Neural progenitor cell (in vitro differentiated cells): Measurements from ENCODE around the gene PAIP2. TPM values are rescaled to one million over a fixed set of nuclear protein-coding genes. Genes with fewer than 3 reads are reported as not detected.

ENCODE experiments used
- DNase-seq: peaks from one replicate; pipeline ENCODE4 v3.0.0-alpha.2; 2016; ENCODE audit warnings: low spot score
- H2AFZ ChIP-seq: fragments of 200-600 bp; sonication (generic); replicated peaks from 2 replicates; pipeline ENCODE4 v1.6.1; 2016; ENCODE audit warnings: antibody characterized with exemption
- H3F3A ChIP-seq: fragments of 200-600 bp; sonication (generic); 2 replicates; pipeline ENCODE4 v1.6.1; 2016; ENCODE audit warnings: antibody characterized with exemption, low read depth
- H3K27ac ChIP-seq: fragments of 200-600 bp; sonication (generic); 2 replicates; pipeline ENCODE4 v1.5.1; 2016; ENCODE audit warnings: mild to moderate bottlenecking
- H3K27me3 ChIP-seq: fragments of 200-600 bp; sonication (generic); 2 replicates; pipeline ENCODE4 v1.6.1; 2016; ENCODE audit warnings: mild to moderate bottlenecking, moderate library complexity
- H3K36me3 ChIP-seq: fragments of 200-600 bp; sonication (generic); 2 replicates; pipeline ENCODE4 v1.5.1; 2016
- H3K4me1 ChIP-seq: fragments of 200-600 bp; sonication (generic); 2 replicates; pipeline ENCODE4 v1.6.1; 2016; ENCODE audit warnings: mixed run types
- H3K4me2 ChIP-seq: fragments of 200-600 bp; sonication (generic); 2 replicates; pipeline ENCODE4 v1.6.1; 2016
- H3K4me3 ChIP-seq: fragments of 200-600 bp; sonication (generic); 2 replicates; pipeline ENCODE4 v1.5.1; 2016
- H3K79me2 ChIP-seq: fragments of 200-600 bp; sonication (generic); 2 replicates; pipeline ENCODE4 v1.6.1; 2016; ENCODE audit warnings: low read depth
- H3K9ac ChIP-seq: fragments of 200-600 bp; sonication (generic); 2 replicates; pipeline ENCODE4 v1.6.1; 2016
- H3K9me3 ChIP-seq: fragments of 200-600 bp; sonication (generic); 2 replicates; pipeline ENCODE4 v1.5.1; 2016; ENCODE audit warnings: low read depth
- H4K20me1 ChIP-seq: fragments of 200-600 bp; sonication (generic); 2 replicates; pipeline ENCODE4 v1.6.1; 2016; ENCODE audit warnings: low read depth
- H3K27ac Mint-ChIP-seq: 3 replicates; pipeline ENCODE4 v1.8.0; 2021; ENCODE audit warnings: mixed read lengths
- H3K27me3 Mint-ChIP-seq: 2 replicates; pipeline ENCODE4 v1.8.0; 2022; ENCODE audit warnings: low read depth, mild to moderate bottlenecking, inconsistent platforms, moderate library complexity, mixed read lengths; ENCODE audit not compliant: insufficient read depth
- H3K36me3 Mint-ChIP-seq: 3 replicates; pipeline ENCODE4 v1.8.0; 2021; ENCODE audit warnings: mixed read lengths
- H3K4me1 Mint-ChIP-seq: 3 replicates; pipeline ENCODE4 v1.8.0; 2021; ENCODE audit warnings: mixed read lengths
- H3K4me3 Mint-ChIP-seq: 3 replicates; pipeline ENCODE4 v1.8.0; 2021; ENCODE audit warnings: mild to moderate bottlenecking, moderate library complexity, mixed read lengths
- H3K9me3 Mint-ChIP-seq: 3 replicates; pipeline ENCODE4 v1.8.0; 2020; ENCODE audit warnings: mixed read lengths
- EZH2 ChIP-seq: fragments of 200-600 bp; sonication (generic); IDR thresholded peaks from 2 replicates; pipeline ENCODE4 v1.6.1; 2017; ENCODE audit warnings: antibody characterized with exemption, mild to moderate bottlenecking, moderate library complexity
- EZH2phosphoT487 ChIP-seq: fragments of 200-600 bp; sonication (generic); IDR thresholded peaks from 2 replicates; pipeline ENCODE4 v1.6.1; 2017; ENCODE audit warnings: antibody characterized with exemption
- total RNA-seq: library from RNA; depleted of rRNA; stranded (reverse); fragments of >200 nt; gene quantifications from 2 replicates; pipeline ENCODE4 v1.2.3, GENCODE V29; 2015; ENCODE audit warnings: low replicate concordance
- TF ChIP-seq, protein P1 (sequence below): fragments of 200-600 bp; sonication (generic); IDR thresholded peaks from 2 replicates; pipeline ENCODE4 v1.5.1; 2017; ENCODE audit warnings: antibody characterized with exemption, mild to moderate bottlenecking

PAIP2 gene
- total RNA-seq, 1 donor from 2014 or later, result 201 TPM

DNA sequence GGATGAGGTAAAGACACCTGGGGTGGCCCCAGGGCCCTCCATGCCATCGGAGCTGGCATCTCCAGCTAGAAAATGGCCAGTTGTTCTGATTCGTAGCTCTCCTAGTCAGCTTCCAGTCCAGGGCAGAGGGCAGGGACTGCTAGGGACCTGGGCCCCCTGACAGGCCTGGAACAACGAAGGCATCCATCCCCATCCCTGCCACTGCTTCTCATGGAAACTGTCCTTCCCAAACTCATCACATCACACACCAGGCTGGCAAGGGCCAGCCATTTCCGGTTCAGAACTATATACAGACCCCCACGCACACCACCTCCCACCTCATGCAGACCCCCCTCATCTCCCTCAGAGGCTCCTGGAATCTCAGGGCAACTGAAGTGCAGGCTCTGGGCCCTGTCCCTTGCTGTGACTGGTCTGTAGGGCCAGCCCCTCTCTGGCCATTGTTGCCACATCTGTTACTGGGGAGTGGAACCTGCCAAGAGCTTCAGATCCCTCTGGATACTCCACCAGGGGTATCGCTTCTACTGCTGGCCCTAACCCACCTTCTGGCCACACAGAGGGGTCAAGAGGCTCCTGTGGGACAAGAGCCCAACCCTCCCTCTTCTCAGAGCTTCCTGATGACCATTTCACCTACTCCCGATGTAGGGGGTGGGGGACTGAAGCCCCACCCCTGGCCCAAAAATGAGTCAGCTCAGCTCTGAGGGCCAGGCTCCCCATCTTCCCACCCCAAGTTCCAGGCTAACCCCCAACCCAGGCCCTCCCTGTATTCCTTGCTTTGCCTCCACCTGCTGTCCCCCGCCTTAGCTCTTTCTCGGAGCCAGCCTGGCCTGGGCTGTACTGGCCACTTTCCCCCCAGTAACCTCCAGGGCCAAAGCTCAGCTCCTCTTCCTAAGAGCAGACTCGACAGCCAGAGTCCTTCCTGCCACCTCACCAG, 49.2 kb downstream of the PAIP2 start:
- TF ChIP-seq EZH2phosphoT487 (no peak), EZH2 (no peak)
- TF ChIP-seq, protein P1, sequence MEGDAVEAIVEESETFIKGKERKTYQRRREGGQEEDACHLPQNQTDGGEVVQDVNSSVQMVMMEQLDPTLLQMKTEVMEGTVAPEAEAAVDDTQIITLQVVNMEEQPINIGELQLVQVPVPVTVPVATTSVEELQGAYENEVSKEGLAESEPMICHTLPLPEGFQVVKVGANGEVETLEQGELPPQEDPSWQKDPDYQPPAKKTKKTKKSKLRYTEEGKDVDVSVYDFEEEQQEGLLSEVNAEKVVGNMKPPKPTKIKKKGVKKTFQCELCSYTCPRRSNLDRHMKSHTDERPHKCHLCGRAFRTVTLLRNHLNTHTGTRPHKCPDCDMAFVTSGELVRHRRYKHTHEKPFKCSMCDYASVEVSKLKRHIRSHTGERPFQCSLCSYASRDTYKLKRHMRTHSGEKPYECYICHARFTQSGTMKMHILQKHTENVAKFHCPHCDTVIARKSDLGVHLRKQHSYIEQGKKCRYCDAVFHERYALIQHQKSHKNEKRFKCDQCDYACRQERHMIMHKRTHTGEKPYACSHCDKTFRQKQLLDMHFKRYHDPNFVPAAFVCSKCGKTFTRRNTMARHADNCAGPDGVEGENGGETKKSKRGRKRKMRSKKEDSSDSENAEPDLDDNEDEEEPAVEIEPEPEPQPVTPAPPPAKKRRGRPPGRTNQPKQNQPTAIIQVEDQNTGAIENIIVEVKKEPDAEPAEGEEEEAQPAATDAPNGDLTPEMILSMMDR, result no peak
- peaks cover 46% of the 10 kb centered on the region for H3K27me3 ChIP-seq
- DNase-seq, result no peak
- H3K79me2 ChIP-seq, result no peaks in the 10 kb centered on the region
- Mint-ChIP-seq H3K9me3 (no peaks in the 10 kb centered on the region), H3K36me3 (no peaks in the 10 kb centered on the region), H3K4me1 (peaks cover 10% of the 10 kb centered on the region), H3K27me3 (peaks cover 25% of the 10 kb centered on the region), H3K4me3 (no peak overlapping the region), H3K27ac (peak overlapping the region; percentile 90)
- H3K9ac ChIP-seq, result no peak overlapping the region
- H3K4me1 ChIP-seq, result peaks cover 16% of the 10 kb centered on the region
- H2AFZ ChIP-seq, result no peak overlapping the region
- no peaks in the 10 kb centered on the region for H3K36me3 ChIP-seq
- H3F3A ChIP-seq, result peaks cover 30% of the 10 kb centered on the region
- no peak overlapping the region for H3K4me3 ChIP-seq
- H3K27ac ChIP-seq, result no peak overlapping the region
- no peak overlapping the region for H3K4me2 ChIP-seq
- H3K9me3 ChIP-seq, result no peaks in the 10 kb centered on the region
- peaks cover 4% of the 10 kb centered on the region for H4K20me1 ChIP-seq

DNA sequence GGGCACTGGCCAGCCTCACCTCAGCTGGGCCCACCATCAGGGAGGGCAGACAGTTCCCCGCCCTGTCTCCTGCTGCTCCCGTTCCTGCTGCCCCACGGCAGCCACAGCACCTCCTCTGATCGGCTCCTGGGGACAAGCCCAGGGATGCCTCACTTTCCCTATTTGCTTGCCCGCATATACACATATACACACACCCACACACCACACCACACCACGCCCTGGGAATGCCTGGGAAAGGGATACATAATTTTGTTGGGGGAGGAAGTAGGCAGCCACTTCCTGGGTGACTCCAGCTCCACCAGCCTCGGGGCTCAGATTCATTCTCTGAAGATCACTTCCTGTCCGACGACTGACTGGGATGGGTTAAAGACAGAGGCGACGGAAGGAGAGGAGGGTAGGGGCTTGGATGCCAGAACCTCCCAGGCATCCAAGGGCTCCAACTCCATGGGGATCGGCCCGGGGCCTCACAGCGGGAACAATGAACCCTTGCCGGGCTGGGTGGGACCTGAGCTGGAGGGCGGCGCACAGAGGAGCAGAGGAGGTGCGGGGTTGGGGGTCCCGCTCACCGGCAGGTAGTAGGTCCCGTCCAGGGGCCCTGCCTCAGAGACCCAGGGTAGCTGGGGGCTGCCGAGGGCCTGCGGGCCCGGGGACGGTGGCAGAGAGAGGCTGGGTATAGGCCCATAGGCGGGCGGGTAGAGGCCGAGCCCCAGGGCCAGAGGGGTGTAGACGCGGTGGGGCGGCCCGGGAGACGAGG, 50.1 kb downstream of the PAIP2 start:
- peaks cover 30% of the 10 kb centered on the region for H3K27me3 Mint-ChIP-seq
- TF ChIP-seq, protein P1, result no peak
- TF ChIP-seq EZH2phosphoT487, result no peak
- TF ChIP-seq EZH2, result no peak
- H3K4me1 Mint-ChIP-seq, result peaks cover 14% of the 10 kb centered on the region
- H3K79me2 ChIP-seq, result no peaks in the 10 kb centered on the region
- H2AFZ ChIP-seq, result peak overlapping the region; percentile 83
- no peaks in the 10 kb centered on the region for H3K9me3 Mint-ChIP-seq
- no peaks in the 10 kb centered on the region for H3K9me3 ChIP-seq
- no peak for DNase-seq
- peak overlapping the region; percentile 82 for H3K4me2 ChIP-seq
- peaks cover 16% of the 10 kb centered on the region for H3K4me1 ChIP-seq
- peaks cover 36% of the 10 kb centered on the region for H3F3A ChIP-seq
- H3K36me3 Mint-ChIP-seq, result peaks cover 5% of the 10 kb centered on the region
- peaks cover 4% of the 10 kb centered on the region for H4K20me1 ChIP-seq
- H3K4me3 ChIP-seq, result peak overlapping the region; percentile 46
- no peak overlapping the region for H3K27ac ChIP-seq
- H3K27ac Mint-ChIP-seq, result no peak overlapping the region
- H3K36me3 ChIP-seq, result no peaks in the 10 kb centered on the region
- peak overlapping the region; percentile 52 for H3K4me3 Mint-ChIP-seq
- no peak overlapping the region for H3K9ac ChIP-seq
- peaks cover 51% of the 10 kb centered on the region for H3K27me3 ChIP-seq

DNA sequence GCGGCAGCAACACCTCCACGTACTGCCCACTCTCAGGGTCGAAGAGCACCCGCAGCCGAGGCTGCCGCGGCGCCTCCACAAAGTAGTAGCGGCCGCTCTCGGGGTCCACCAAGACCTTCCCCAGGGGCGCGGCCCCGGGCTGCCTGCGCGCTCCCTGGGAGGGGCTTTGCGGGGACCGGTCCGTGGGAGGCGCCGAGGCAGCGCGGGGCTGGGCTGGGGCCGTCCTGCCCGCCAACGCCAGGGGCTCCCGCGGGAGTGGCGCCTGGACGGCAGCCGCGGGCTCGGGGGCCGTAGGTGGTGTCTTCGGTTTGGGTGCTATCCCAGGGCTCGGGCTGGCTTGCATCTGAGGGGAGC, 50.6 kb downstream of the PAIP2 start:
- Histone ChIP-seq H3K36me3 (no peaks in the 10 kb centered on the region), H3K4me3 (peak overlapping the region; percentile 46), H3K27me3 (peaks cover 51% of the 10 kb centered on the region), H3F3A (peaks cover 36% of the 10 kb centered on the region), H4K20me1 (peaks cover 4% of the 10 kb centered on the region), H3K9me3 (no peaks in the 10 kb centered on the region), H3K79me2 (no peaks in the 10 kb centered on the region), H3K4me2 (peak overlapping the region; percentile 82), H3K4me1 (peaks cover 16% of the 10 kb centered on the region), H2AFZ (peak overlapping the region; percentile 83), H3K27ac (no peak overlapping the region), H3K9ac (no peak overlapping the region)
- Mint-ChIP-seq H3K36me3 (peaks cover 9% of the 10 kb centered on the region), H3K9me3 (no peaks in the 10 kb centered on the region), H3K4me1 (peaks cover 18% of the 10 kb centered on the region), H3K27ac (no peak overlapping the region), H3K4me3 (no peak overlapping the region), H3K27me3 (peaks cover 30% of the 10 kb centered on the region)
- TF ChIP-seq, protein P1, result no peak
- DNase-seq, result no peak
